ENCODE data around the gene TBC1D32. TPM values are rescaled to one million over a fixed set of nuclear protein-coding genes. Genes with fewer than 3 reads are reported as not detected.

The TBC1D32 gene
- total RNA-seq, 2 experiments from 2014 or later: 9.4 to 9.8 TPM

GRCh38 chr6:121171879-121172278 lies 162.4 kb downstream of the TBC1D32 start:
- no peaks in the 10 kb centered on the region for H3K4me1 ChIP-seq (ENCODE audit: insufficient read depth, low read length)
- no peaks in the 10 kb centered on the region for H3K36me3 ChIP-seq (ENCODE audit: insufficient read depth, low read length)
- intact Hi-C loops (cut with DNase I, micrococcal nuclease): no loop called here
- Mint-ChIP-seq H3K27ac (no peak overlapping the region), H3K27me3 (no peaks in the 10 kb centered on the region), H3K36me3 (ENCODE audit: low read depth) (peaks cover 46% of the 10 kb centered on the region), H3K9me3 (no peaks in the 10 kb centered on the region), H3K4me1 (ENCODE audit: low read depth) (no peaks in the 10 kb centered on the region), H3K4me3 (no peak overlapping the region)
- CTCF ChIA-PET: no interaction called here
- no peak for DNase-seq
- no peak for ATAC-seq (ENCODE audit: poor library complexity)
- H3K9me3 ChIP-seq (ENCODE audit: control insufficient read depth in 1 of 2, insufficient read depth in 1 of 2, low read length in 2 of 2): no peaks in the 10 kb centered on the region
- H3K27me3 ChIP-seq (ENCODE audit: control insufficient read depth in 1 of 2, insufficient read depth in 2 of 2, low read length in 2 of 2): no peaks in the 10 kb centered on the region
- POLR2A ChIA-PET: no interaction called here
- H3K27ac ChIP-seq (ENCODE audit: low read depth in 1 of 2, low read length in 2 of 2): no peak overlapping the region
- no peak overlapping the region for H3K4me3 ChIP-seq (ENCODE audit: low read length)
- no peak for TF ChIP-seq CTCF (IDR thresholded peaks at IDR 0.05)

GRCh38 chr6:121161886-121162285 lies 172.4 kb downstream of the TBC1D32 start:
- Histone ChIP-seq H3K9me3 (ENCODE audit: control insufficient read depth in 1 of 2, insufficient read depth in 1 of 2, low read length in 2 of 2) (no peaks in the 10 kb centered on the region), H3K27me3 (ENCODE audit: control insufficient read depth in 1 of 2, insufficient read depth in 2 of 2, low read length in 2 of 2) (no peaks in the 10 kb centered on the region), H3K27ac (ENCODE audit: low read depth in 1 of 2, low read length in 2 of 2) (no peak overlapping the region), H3K4me1 (ENCODE audit: insufficient read depth, low read length) (no peaks in the 10 kb centered on the region), H3K4me3 (ENCODE audit: low read length) (no peak overlapping the region), H3K36me3 (ENCODE audit: insufficient read depth, low read length) (peaks cover 5% of the 10 kb centered on the region)
- Mint-ChIP-seq H3K4me1 (ENCODE audit: low read depth) (no peaks in the 10 kb centered on the region), H3K27ac (no peak overlapping the region), H3K27me3 (no peaks in the 10 kb centered on the region), H3K9me3 (peaks cover 16% of the 10 kb centered on the region), H3K4me3 (no peak overlapping the region), H3K36me3 (ENCODE audit: low read depth) (peaks cover 58% of the 10 kb centered on the region)
- intact Hi-C loops (cut with DNase I, micrococcal nuclease): no loop called here
- TF ChIP-seq CTCF (IDR thresholded peaks at IDR 0.05): no peak
- ChIA-PET POLR2A (no interaction called here), CTCF (no interaction called here)
- no peak for DNase-seq
- no peak for ATAC-seq (ENCODE audit: poor library complexity)

DNA sequence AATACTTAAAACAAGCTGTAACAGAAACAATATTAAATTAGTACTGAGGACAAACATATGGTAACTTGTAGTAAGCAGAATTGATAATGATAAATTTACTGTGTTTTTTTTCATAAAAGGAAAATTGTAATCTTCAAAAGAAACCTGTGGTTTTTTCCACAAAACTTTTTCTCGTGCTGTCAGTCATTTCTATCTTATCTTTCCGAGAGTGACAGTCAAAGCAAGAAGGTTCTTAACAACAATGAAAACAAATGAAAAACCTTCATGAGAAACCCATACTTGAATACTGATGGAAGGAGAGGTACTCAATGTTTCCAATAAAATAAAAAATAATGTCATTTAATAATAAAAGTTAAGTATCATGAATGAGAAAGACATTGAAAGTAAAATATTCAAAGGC lies 174.0 kb downstream of the TBC1D32 start:
- peaks cover 26% of the 10 kb centered on the region for H3K9me3 Mint-ChIP-seq
- no peak overlapping the region for H3K27ac Mint-ChIP-seq
- POLR2A ChIA-PET: no interaction called here
- Histone ChIP-seq H3K36me3 (ENCODE audit: insufficient read depth, low read length) (peaks cover 5% of the 10 kb centered on the region), H3K27me3 (ENCODE audit: control insufficient read depth in 1 of 2, insufficient read depth in 2 of 2, low read length in 2 of 2) (no peaks in the 10 kb centered on the region), H3K27ac (ENCODE audit: low read depth in 1 of 2, low read length in 2 of 2) (no peak overlapping the region), H3K4me3 (ENCODE audit: low read length) (no peak overlapping the region), H3K9me3 (ENCODE audit: control insufficient read depth in 1 of 2, insufficient read depth in 1 of 2, low read length in 2 of 2) (no peaks in the 10 kb centered on the region), H3K4me1 (ENCODE audit: insufficient read depth, low read length) (no peaks in the 10 kb centered on the region)
- no peak overlapping the region for H3K4me3 Mint-ChIP-seq
- CTCF ChIA-PET: no interaction called here
- intact Hi-C loops (cut with DNase I, micrococcal nuclease): no loop called here
- DNase-seq: no peak
- ATAC-seq (ENCODE audit: poor library complexity): no peak
- H3K36me3 Mint-ChIP-seq (ENCODE audit: low read depth): peaks cover 74% of the 10 kb centered on the region
- H3K4me1 Mint-ChIP-seq (ENCODE audit: low read depth): no peaks in the 10 kb centered on the region
- no peak for TF ChIP-seq CTCF (IDR thresholded peaks at IDR 0.05)
- H3K27me3 Mint-ChIP-seq: no peaks in the 10 kb centered on the region

Measured in CD4-positive, alpha-beta T cell (primary cell).